K562 (cell line): ENCODE data around the gene KCNH2. TPM values are rescaled to one million over a fixed set of nuclear protein-coding genes. Genes with fewer than 3 reads are reported as not detected.

Source experiments
- BCOR ChIP-seq: fragments of 450-650 bp; IDR thresholded peaks from 2 replicates; pipeline ENCODE4 v1.6.1; 2016
- CTBP1 ChIP-seq: fragments of 450-650 bp; IDR thresholded peaks from 2 replicates; pipeline ENCODE4 v1.6.1; 2016; ENCODE audit warnings: borderline replicate concordance
- CTCF ChIP-seq, 3 experiments: IDR thresholded peaks in 2 of 3; conservative IDR thresholded peaks in 1 of 3; 2 replicates each; pipeline ENCODE4 v1.5.1; 2011 to 2012; ENCODE audit warnings: low read length in 3 of 3, mild to moderate bottlenecking in 3 of 3, control low read depth in 2 of 3, improper control_type of control experiment in 1 of 3, inconsistent platforms in 1 of 3, low read depth in 1 of 3, mixed read lengths in 1 of 3, moderate library complexity in 1 of 3; ENCODE audit not compliant: insufficient read depth in 2 of 3
- CXXC5 ChIP-seq: fragments of 250-450 bp; sonication (Bioruptor Pico); IDR thresholded peaks from 2 replicates; pipeline ENCODE4 v1.8.0; 2022; ENCODE audit warnings: inconsistent platforms, mild to moderate bottlenecking, moderate library complexity
- ESRRA ChIP-seq: fragments of 450-650 bp; IDR thresholded peaks from 2 replicates; pipeline ENCODE4 v1.6.1; 2014; ENCODE audit warnings: low read depth, mild to moderate bottlenecking, moderate library complexity, borderline replicate concordance
- ESRRB ChIP-seq: fragments of 250-450 bp; sonication (Bioruptor Pico); IDR thresholded peaks from 2 replicates; pipeline ENCODE4 v1.5.0; 2020; ENCODE audit warnings: mild to moderate bottlenecking, moderate library complexity, borderline replicate concordance
- HNRNPL ChIP-seq: fragments of 200-400 bp; formaldehyde crosslinking; IDR thresholded peaks from 2 replicates; pipeline ENCODE4 v1.6.1; 2017; ENCODE audit warnings: low read depth, mild to moderate bottlenecking, low read length
- KDM1A ChIP-seq, 2 experiments: fragments of 450-650 bp; IDR thresholded peaks; 2 replicates each; pipeline ENCODE4 v1.6.1; 2016; ENCODE audit warnings: mild to moderate bottlenecking in 2 of 2
- KDM2B ChIP-seq: fragments of 250-450 bp; sonication (Bioruptor Pico); IDR thresholded peaks from 2 replicates; pipeline ENCODE4 v1.8.0; 2021; ENCODE audit warnings: mild to moderate bottlenecking, moderate library complexity
- NCOA2 ChIP-seq, 2 experiments: fragments of 450-650 bp; IDR thresholded peaks; 2 replicates each; pipeline ENCODE4 v1.6.1; 2018; ENCODE audit warnings: mild to moderate bottlenecking in 2 of 2, moderate library complexity in 1 of 2; ENCODE audit not compliant: partially characterized antibody in 2 of 2
- NEUROD1 ChIP-seq: fragments of 150-350 bp; IDR thresholded peaks from 2 replicates; pipeline ENCODE4 v1.6.1; 2014; ENCODE audit warnings: borderline replicate concordance, low read length, low read depth; ENCODE audit not compliant: partially characterized antibody
- PHF21A ChIP-seq: fragments of 450-650 bp; IDR thresholded peaks from 2 replicates; pipeline ENCODE4 v1.6.1; 2017; ENCODE audit warnings: low read depth, borderline replicate concordance
- PKNOX1 ChIP-seq: fragments of 450-650 bp; IDR thresholded peaks from 2 replicates; pipeline ENCODE4 v1.6.1; 2016
- RBFOX2 ChIP-seq: fragments of 200-400 bp; formaldehyde crosslinking; IDR thresholded peaks from 2 replicates; pipeline ENCODE4 v1.6.1; 2017; ENCODE audit warnings: low read depth, mild to moderate bottlenecking, low read length, moderate library complexity
- RCOR1 ChIP-seq, 2 experiments: IDR thresholded peaks; 2 replicates each; pipeline ENCODE4 v1.6.1; 2012; ENCODE audit warnings: low read depth in 2 of 2, low read length in 2 of 2, borderline replicate concordance in 1 of 2, improper control_type of control experiment in 1 of 2
- SMAD4 ChIP-seq: fragments of 250-450 bp; sonication (Bioruptor Pico); conservative IDR thresholded peaks from 2 replicates; pipeline ENCODE4 v1.8.0; 2021; ENCODE audit warnings: inconsistent platforms, mild to moderate bottlenecking, moderate library complexity
- SMC3 ChIP-seq: conservative IDR thresholded peaks from 2 replicates; pipeline ENCODE4 v1.6.1; 2011; ENCODE audit warnings: low read depth, low read length, improper control_type of control experiment; ENCODE audit not compliant: insufficient read depth
- XRCC3 ChIP-seq: fragments of 450-650 bp; IDR thresholded peaks from 2 replicates; pipeline ENCODE4 v1.6.1; 2017; ENCODE audit warnings: mild to moderate bottlenecking, moderate library complexity
- XRCC5 ChIP-seq: fragments of 200-400 bp; formaldehyde crosslinking; IDR thresholded peaks from 2 replicates; pipeline ENCODE4 v1.6.1; 2017; ENCODE audit warnings: low read depth, mild to moderate bottlenecking, low read length
- ZEB2 ChIP-seq: fragments of 450-650 bp; IDR thresholded peaks from 2 replicates; pipeline ENCODE4 v1.6.1; 2016
- ZNF175 ChIP-seq: fragments of 200-800 bp; sonication (Bioruptor generic); IDR thresholded peaks from 2 replicates; pipeline ENCODE4 v1.6.1; 2016; ENCODE audit warnings: low read depth, mild to moderate bottlenecking, missing genetic modification characterization, missing compliant biosample characterization
- ZNF384 ChIP-seq: IDR thresholded peaks from 2 replicates; pipeline ENCODE4 v1.6.1; 2012; ENCODE audit warnings: low read depth, low read length, improper control_type of control experiment
- ZNF696 ChIP-seq: fragments of 250-450 bp; sonication (Bioruptor Pico); conservative IDR thresholded peaks from 2 replicates; pipeline ENCODE4 v1.4.0; 2020; ENCODE audit warnings: mild to moderate bottlenecking, moderate library complexity
- polyA plus RNA-seq, 8 experiments: library from polyadenylated mRNA; depleted of rRNA in 4 of 8; stranded (reverse) in 5 of 8; unstranded in 3 of 8; fragments of >200 nt; fragmentation: Nextera tagmentation in 2 of 8; fragmentation: Illumina TruSeq in 1 of 8; extraction: Ambion mirVana in 2 of 8; extraction: Trizol in 1 of 8; gene quantifications; 2 replicates each; pipeline versions ENCODE4 v1.2.1 to v1.2.3, GENCODE V29; 2011 to 2014; ENCODE audit warnings: inconsistent platforms in 1 of 8, missing spikeins in 1 of 8
- total RNA-seq, 7 experiments: library from RNA; depleted of rRNA in 6 of 7; stranded (reverse); fragments of >200 nt in 6 of 7; fragmentation: Illumina TruSeq in 2 of 7; extraction: Trizol in 2 of 7; gene quantifications; 2 replicates each; pipeline versions ENCODE4 v1.2.1 to v1.2.3, GENCODE V29; 2011 to 2021; ENCODE audit warnings: low replicate concordance in 1 of 7
- TF ChIP-seq, protein P1 (sequence below): fragments of 450-650 bp; IDR thresholded peaks from 2 replicates; pipeline ENCODE4 v1.6.1; 2017; ENCODE audit warnings: antibody characterized with exemption

KCNH2 gene
- total and polyA plus RNA-seq, 9 of the 15 experiments (the other 6 are each of a cell fraction or from before 2014, with no cell fraction given) = 18.1 to 368 (median 218) TPM

DNA sequence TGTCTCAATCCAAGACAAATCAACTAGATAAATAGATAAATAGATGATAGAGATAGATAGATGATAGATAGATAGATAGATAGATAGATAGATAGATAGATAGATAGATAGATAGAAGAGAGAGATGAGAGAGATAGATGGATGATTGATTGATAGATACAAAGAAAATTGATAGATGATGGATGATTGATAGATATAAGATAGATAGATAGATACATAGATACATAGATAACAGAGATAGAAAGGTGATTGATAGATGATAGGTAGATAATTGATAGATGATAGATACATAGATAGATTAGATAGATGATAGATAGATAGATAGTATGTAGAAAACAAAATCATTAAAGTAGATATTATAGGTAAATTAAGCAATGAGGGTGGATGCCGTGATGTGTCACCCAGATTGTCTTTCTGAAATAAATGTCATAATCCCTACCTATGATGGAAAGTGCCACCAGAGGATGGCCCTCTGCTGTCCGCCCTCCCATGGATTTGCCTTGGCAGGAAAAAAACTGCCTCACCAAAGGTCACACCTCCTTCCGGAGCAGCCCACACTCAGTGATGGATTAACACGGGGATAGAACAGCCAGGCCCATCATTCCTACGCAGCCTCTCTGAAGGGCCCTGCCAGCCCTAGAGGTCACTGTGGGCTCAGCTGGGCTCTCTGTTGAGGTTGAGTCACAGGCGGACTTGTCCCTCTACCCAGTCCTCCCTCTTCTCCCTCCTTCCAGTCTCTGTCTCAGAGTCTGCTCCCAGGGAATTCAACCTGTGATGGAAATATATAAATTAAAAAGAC is 50.8 kb downstream of the KCNH2 start (continued):
- 0 out of 2 replicates have a peak, but pooled peaks have one; percentile 16 for TF ChIP-seq RBFOX2
- peak; percentile 29 for TF ChIP-seq PKNOX1
- TF ChIP-seq, protein P1, sequence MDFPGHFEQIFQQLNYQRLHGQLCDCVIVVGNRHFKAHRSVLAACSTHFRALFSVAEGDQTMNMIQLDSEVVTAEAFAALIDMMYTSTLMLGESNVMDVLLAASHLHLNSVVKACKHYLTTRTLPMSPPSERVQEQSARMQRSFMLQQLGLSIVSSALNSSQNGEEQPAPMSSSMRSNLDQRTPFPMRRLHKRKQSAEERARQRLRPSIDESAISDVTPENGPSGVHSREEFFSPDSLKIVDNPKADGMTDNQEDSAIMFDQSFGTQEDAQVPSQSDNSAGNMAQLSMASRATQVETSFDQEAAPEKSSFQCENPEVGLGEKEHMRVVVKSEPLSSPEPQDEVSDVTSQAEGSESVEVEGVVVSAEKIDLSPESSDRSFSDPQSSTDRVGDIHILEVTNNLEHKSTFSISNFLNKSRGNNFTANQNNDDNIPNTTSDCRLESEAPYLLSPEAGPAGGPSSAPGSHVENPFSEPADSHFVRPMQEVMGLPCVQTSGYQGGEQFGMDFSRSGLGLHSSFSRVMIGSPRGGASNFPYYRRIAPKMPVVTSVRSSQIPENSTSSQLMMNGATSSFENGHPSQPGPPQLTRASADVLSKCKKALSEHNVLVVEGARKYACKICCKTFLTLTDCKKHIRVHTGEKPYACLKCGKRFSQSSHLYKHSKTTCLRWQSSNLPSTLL = no peak
- no peak for TF ChIP-seq SMC3
- no peak for TF ChIP-seq PHF21A
- TF ChIP-seq KDM1A (IDR thresholded peaks at IDR 0.05) = peak in 1 of 2 experiments; percentile 5; a peak in 1 of 4 replicates
- 0 out of 2 replicates have a peak, but pooled peaks have one; percentile 17 for TF ChIP-seq ZNF175 (CRISPR knock-in tag)
- TF ChIP-seq NCOA2 (IDR thresholded peaks at IDR 0.05; ENCODE audit: partially characterized antibody in 2 of 2) = peak; percentile 25 to 44
- TF ChIP-seq RCOR1 (IDR thresholded peaks at IDR 0.05; ENCODE audit: borderline replicate concordance in 1 of 2, low read depth in 2 of 2, low read length in 2 of 2) = peak in 1 of 2 experiments; percentile 70; a peak in 2 of 4 replicates
- peak; percentile 44; the same call in 1 of the 2 replicates for TF ChIP-seq ESRRA
- peak; percentile 73 for TF ChIP-seq ZEB2
- 0 out of 2 replicates have a peak, but pooled peaks have one; percentile 56 for TF ChIP-seq XRCC3
- TF ChIP-seq SMAD4 (CRISPR knock-in tag) = 0 out of 2 replicates have a peak, but pooled peaks have one; percentile 22
- peak in 2 of 3 experiments; percentile 29 to 42; a peak in 2 of 6 replicates for TF ChIP-seq CTCF (IDR thresholded peaks at IDR 0.05 in 2 of 3, conservative IDR thresholded peaks at IDR 0.05 in 1 of 3; ENCODE audit: insufficient read depth in 2 of 3, low read depth in 1 of 3, low read length in 3 of 3)
- no peak for TF ChIP-seq XRCC5
- no peak for TF ChIP-seq NEUROD1
- TF ChIP-seq CXXC5 = peak; percentile 15; the same call in 1 of the 2 replicates
- no peak for TF ChIP-seq HNRNPL
- peak; percentile 77; the same call in 1 of the 2 replicates for TF ChIP-seq BCOR
- TF ChIP-seq ZNF384 = peak; percentile 65; the same call in 1 of the 2 replicates
- peak; percentile 32; the same call in 1 of the 2 replicates for TF ChIP-seq CTBP1
- no peak for TF ChIP-seq ESRRB (CRISPR knock-in tag)
- no peak for TF ChIP-seq KDM2B (CRISPR knock-in tag)
- TF ChIP-seq ZNF696 (CRISPR knock-in tag) = no peak
